ENCODE measurements around the gene SENP8.
"Not testable (repeated sequence)": the region's sequence is repeated elsewhere in the genome, so short reads cannot be mapped to it uniquely, and the experiment has no call there.

Gene SENP8

DNA sequence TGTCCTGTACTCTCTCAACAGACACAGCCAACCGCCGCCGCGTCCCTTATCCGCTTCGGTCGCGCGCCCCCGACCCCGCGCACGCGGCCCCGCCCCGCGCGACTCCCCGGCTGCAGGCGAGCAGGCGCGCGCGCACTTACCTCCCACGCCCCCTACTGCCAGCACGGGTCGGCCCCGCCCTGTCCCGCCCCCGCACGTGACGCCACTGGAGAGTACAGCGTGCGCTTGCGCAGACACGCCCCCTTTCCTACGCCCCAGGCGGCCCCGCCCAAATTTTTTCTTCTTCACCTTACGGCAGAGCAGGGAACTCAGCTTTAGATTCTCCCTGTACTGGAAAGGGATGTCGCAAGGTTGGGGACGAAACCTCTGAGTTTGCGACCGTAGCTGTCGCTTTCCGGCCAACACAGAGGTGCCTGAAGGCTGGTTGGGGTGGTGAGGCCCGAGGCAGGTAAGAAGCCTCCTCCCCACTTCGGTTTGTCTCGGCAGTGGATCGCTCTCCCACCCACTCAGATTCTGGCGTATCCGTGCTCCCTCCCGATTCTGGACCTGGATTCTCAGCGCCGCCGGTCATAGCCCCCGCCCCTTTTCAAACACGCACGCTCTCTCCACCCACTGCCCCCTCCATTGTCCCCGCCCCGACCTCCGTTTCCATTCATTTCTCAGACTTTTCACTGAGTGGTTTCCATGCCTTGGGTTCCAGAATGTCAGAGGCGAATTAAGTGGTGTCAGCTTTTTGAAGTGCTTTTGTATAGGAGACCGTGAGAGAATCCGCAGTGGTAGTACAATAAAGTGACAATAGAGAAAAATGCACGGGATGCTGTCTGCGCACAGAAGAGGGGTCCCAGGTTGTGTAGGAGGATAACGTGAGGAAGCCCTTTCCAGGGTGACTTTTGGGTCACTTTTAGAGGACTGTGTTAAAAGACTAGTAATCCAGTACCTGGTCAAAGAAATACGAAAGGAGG lies at the start of gene SENP8, which contains the start of gene MYO9A:
Gene SENP8 (plus strand): TSS at position 387 of the 962 bp plus-strand sequence. CDS start 21,221 bp downstream, outside the sequence.
Gene MYO9A (minus strand): TSS at position 134 of the 962 bp plus-strand sequence. CDS start 71,587 bp downstream, outside the sequence.
- DNase-seq: peak; percentile 100

DNA sequence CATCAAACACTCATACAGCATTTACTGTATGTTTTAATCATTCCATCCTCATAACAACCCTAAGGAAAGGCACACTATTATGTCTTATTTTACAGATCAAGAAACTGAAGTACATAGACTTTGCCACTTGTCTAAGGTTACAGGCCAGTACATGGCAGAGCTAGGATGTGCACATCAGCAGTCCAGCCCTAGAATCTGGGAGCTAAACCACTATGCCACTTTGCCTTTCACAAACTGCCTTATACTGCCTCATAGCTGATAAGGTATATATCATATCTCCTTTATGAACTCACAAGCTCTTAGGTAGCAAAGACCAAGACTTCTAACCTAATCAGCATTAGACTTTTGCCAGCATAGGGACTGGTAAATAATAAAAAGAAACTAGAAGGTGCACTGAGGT lies 49.3 kb upstream of the SENP8 start:
- no peak for DNase-seq

DNA sequence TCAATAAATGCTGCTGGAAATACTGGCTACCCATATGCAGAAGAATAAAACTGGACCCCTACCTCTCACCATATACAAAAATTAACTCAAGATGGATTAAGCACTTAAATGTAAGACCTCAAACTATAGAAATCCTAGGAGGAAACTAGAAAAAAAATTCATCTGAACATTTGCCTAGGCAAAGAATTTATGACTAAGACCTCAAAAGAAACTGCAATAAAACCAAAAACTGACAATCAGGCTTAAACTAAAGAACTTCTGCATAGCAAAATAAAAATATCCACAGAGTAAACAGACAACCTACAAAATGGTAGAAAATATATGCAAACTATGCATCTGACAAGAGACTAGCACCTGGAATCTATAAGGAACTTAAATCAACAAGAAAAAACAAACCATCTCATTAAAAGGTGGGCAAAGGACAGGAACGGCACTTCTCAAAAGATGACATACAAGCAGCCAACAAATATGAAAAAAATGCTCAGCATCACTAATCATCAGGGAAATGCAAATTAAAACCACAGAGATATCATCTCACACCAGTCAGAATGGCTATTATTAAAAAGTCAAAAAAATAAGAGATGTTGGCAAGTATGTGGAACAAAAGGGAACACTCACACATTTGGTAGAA lies 47.3 kb upstream of the SENP8 start:
- DNase-seq: no peak

DNA sequence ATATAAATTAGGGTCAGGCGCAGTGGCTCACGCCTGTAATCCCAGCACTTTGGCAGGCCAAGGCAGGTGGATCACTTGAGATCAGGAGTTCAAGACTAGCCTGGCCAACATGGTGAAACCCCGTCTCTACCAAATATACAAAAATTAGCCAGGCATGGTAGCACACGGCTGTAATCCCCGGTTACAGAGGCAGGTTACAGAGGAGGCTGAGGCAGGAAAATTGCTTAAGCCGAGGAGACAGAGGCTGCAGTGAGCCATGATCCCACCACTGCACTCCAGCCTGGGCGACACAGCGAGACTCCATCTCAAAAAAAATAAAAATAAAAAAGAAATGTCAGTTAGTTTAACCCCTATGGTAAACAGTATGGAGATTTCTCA lies 46.8 kb upstream of the SENP8 start:
- not testable (repeated sequence) for DNase-seq

DNA sequence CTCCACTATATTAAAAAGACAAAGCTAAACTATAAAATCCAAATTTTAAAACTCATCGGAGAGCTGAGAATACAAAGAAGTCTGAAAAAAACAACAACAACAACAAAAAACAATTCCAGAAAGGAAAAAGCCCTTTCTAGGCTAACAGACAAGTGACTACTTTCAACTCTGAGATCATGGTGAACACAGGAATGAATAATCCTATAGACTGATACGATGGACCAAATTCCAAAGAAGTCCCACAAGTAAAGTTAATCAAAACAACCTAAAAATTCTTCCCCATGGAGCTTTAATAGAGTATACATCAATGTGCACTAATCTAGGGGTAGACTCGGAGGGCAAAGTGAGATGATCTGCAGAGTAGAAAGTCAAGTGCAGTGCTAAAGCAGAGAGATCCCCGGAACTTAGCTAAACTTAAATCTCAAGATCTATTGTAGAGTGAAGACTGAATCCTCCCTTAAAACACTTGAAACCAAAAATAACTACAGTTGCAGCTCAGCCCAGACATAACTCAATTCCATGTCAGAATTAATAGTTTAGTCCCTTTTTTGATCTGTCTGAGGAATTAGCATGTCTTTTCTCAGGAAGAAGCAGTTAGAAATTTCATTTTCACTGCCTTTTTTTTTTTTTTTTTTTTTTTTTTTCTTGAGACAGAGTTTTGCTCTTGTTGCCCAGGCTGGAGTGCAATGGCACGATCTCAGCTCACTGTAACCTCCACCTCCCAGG lies 43.7 kb upstream of the SENP8 start:
- no peak for DNase-seq

DNA sequence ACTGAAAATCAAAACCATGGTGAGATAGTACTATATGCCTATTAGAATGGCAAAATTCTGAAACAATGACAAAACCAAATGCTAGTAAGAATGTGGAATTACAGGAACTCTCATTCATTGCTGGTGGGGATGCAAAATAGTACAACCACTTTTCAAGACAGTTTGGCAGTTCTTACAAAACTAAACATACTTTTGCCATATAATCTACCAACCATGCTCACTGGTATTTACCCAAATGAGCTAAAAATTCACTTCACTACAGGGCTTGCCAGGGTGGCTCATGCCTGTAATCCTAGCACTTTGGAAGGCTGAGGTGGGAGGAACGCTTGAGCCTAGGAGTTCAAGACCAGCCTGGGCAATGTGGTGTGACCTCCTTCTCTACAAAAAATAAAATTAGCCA lies 40.3 kb upstream of the SENP8 start:
- no peak for DNase-seq

DNA sequence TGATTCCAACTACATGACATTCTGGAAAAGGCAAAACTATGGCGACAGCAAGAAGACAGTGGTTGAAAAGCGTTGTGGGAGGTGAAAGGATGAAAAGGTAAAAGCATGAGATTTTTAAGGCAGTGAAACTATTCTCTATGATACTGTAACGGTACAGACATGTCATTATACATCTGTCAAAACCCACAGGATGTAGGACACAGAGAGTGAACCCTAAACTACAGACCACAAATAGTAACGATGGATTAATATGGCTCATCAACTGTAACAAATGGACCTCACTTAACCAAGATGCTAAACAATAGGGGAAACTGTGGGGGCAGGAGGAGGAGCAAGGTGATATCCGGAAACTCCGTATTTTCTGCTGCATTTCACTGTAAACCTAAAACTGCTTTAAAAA lies 39.3 kb upstream of the SENP8 start:
- no peak for DNase-seq

DNA sequence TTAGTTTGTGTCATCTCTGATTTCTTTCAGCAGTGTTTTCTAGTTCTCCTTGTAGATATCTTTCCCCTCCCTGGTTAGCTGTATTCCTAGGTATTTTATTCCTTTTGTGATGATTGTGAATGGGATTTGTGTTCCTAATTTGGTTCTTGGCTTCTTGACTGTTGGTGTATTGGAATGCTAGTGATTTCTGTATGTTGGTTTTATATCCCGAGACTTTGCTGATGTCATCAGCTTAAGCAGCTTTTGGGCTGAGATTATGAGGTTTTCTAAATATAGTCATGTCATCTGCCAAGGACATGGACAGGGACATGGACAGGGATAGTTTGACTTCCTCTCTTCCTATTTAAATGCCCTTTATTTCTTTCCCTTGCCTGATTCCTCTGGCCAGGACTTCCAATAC lies 36.0 kb upstream of the SENP8 start:
- DNase-seq: no peak

DNA sequence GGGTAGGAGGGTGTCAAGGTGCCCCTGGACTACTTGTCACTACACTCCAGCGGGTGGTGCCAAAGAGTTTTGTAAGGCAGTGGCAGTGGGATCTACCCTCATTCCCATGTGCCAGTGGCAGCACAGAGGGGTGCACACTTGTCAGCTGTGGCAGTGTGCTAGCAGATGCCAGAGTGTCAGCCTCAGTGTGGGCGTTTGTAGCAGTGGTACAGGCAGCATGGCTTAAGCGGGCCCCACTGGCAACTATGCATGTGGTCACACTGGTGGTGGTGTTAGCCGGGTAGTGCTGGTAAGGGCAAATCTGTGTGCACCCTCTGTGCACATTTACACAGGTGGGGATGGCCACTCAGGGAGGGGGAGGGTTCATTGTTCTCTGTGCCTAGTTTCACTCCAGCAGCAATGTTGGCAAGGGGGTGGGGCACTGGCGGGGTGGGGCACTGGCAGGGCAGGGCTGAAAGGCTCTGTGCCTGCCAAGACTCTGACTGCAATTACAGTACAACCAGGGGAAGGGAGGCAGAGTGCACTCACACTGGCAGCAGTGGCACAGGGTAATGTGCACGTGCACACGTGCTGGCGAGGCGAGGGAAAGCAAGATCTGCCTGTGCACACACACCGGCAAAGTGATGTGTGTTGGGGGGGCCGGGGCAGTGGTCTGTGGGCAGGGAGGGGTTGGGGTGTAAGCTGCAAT lies 32.0 kb upstream of the SENP8 start:
- DNase-seq: no peak

DNA sequence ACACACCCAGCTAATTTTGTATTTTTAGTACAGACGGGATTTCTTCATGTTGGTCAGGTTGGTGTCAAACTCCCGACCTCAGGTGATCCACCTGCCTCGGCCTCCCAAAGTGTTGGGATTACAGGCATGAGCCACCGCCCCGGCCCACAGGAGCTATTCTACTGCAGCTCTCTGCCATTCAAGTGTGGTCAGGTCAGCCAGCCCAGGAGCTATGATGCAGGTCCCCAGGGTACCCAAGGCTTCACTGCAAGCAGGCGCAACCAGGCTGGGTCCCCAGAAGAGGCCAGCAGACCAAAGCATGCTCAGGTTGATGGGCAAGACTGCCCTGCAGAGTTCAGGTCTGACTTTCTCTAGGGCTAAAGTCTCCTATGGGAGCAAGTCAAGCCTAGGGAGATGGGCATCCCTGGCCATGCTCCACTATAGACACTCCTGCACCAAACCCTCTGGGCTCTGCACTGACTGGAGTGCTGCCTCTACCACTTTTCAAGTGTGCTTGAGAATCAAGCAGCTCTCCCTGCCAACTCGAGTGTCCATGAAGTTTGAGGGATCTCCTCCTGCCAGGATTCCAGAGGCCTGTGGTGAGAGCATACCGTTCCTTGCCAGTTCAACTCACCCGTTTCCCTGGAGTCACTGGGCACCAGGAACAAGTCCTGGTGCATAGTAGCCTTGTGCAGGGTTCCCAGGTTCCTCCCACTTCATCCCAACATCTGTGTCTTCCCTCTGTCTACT lies 31.1 kb upstream of the SENP8 start:
- DNase-seq: no peak

DNA sequence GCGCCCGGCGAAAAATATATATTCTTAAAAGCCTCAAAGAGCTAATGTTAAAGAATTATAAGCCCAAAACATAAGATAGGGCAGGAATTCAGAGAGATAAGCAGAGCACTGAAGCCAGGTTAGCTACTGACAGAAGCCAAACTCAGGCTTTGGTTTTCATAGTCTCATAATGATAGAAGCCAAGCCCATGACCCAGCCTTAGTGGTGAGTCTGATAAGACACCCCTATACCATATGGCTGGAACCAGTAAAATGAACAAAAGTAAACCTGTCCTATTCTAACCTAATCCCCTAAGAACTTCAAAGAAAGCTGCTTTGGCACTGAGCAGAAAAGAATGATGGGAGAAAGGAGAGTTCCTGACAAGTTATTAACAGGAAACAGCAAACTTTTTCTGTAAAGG lies 26.2 kb upstream of the SENP8 start:
- DNase-seq: no peak

DNA sequence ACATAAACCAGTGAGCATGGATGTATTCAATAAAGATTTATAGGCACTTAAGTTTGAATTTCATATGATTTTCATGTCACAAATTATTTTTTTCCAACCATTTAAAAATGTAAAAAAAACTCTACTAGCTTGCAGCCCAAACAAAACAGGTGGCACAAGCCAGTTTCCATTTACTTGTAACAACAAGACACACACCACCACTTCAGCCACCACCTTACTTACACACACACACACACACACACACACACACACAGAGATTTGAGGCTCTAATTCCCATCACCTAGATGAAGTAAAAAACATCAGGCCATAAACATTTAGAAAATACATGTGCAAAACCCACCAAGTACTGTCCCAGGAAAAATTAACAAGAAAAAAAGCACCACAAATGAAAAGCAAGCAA lies 25.5 kb upstream of the SENP8 start:
- DNase-seq: no peak

DNA sequence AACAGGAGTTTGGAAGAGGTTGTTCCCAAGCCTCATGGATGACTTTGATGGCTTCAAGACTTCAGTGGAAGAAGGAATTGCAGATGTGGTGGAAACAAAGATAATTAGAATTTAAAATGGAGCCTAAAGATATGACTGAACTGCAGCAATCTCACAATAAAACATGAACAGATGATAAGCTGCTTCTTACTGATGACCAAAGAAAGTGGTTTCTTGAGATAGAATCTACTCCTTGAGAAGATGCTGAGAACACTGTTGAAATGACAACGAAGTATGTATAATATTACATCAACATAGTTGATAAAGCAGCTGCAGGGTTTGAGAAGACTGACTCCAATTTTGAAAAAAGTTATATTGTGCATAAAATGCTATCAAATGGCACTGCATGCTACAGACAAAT lies 21.4 kb upstream of the SENP8 start:
- no peak for DNase-seq

DNA sequence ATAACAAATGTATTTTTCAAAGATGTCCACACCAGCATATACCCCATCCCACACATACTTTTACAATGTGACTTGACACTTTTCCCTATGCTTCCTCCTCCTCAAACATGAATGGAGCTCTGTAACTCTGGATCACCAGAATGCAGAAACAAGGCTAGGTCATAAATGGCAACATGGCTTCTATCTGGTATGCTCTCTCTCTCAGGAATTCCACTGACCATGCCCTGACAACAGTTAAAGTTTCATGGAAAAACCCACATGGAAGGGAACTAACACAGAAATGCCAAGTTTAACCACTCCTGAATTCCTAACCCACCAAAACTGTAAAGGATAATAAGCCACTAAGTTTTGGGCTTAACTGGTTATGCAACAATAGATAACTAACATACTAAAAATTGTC lies 20.2 kb upstream of the SENP8 start:
- no peak for DNase-seq

DNA sequence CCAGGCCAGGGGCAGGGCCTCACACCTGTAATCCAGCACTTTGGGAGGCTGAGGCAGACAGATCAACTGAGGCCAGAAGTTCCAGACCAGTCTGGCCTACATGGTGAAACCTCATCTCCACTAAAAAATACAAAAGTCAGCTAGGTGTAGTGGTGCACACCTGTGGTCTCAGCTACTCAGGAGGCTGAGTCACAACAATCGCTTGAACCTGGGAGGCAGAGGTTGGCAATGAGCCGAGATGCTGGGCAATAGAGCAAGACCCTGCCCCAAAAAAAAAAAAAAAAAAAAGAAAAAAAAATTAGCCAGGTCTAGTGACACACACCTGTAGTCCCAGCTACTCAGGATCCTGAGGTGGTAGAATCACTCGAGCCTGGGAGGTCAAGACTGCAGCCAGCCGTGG lies 19.0 kb upstream of the SENP8 start:
- no peak for DNase-seq

DNA sequence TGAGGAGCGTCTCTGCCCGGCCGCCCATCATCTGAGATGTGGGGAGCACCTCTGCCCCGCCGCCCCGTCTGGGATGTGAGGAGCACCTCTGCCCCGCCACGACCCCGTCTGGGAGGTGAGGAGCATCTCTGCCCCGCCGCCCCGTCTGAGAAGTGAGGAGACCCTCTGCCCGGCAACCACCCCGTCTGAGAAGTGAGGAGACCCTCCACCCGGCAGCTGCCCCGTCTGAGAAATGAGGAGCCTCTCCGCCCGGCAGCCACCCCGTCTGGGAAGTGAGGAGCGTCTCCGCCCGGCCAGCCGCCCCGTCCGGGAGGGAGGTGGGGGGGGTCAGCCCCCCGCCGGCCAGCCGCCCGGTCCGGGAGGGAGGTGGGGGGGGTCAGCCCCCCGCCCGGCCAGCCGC lies 17.7 kb upstream of the SENP8 start:
- DNase-seq: not testable (repeated sequence)

DNA sequence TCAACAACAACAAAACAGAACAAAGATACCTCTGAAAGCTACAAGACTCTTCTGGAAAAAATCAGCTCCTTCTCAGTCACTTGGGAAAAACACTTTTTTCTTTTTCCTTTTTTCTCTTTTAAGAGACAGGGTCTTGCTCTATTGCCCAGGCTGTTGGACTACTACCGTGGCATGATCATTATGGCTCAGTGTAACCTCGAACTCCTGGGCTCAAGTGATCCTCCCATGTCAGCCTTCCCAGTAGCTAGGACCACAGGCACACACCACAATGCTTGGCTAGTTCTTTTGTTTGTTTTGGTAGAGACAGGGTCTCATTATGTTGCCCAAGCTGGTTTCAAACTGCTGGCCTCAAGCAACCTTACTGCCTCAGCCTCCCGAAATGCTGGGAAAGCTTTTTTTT lies 13.1 kb upstream of the SENP8 start:
- DNase-seq: no peak

DNA sequence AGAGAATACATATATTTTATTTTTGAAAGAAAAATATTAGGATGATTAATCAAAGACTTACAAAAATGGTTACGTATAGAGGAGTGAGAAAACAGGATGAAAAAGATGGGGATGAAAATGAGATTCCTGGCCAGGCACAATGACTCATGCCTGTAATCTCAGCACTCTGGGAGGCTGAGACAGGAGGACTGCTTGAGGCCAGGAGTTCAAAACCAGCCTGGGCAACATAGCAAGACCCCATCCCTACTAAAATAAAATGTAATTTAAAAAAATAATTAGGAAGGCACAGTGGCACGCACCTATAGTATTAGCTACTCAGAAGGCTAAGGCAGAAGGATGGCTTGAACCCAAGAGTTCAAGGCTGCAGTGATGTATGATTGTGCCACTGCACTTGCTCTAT lies 12.1 kb upstream of the SENP8 start:
- DNase-seq: no peak

DNA sequence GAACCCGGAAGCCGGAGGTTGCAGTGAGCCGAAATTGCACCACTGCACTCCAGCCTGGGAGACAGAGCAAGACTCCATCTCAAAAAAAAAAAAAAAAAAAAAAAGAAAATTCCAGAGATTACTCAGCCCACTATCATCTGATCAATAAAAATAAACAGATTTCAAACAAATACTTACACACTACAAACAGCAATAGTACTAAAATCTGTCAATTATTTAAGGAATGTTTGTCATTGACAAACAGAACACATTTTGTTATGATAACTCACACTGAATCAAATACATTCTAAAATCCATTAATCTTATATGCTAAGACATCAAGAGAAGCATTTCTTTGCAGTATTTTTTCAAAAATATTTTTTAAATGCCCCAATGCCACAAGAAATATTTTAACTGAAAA lies 7.8 kb upstream of the SENP8 start:
- no peak for DNase-seq

DNA sequence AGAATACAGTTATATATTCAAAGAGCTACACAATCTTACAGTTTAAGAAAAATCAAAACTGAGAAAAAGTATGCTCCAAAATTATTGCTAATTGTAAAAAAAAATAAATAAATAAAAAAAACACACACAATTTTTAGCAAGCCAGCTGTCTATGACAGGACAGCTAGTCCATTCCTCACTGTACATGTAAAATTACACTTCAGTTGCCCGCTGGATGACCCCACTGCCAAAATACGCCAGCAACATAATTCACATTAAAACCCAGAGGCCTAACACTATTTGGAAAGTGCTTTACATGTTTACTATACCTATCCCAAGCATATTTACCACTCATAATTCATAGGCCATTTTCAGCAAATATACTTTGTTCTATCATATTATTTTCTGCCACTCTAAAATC lies 6.1 kb upstream of the SENP8 start:
- no peak for DNase-seq

DNA sequence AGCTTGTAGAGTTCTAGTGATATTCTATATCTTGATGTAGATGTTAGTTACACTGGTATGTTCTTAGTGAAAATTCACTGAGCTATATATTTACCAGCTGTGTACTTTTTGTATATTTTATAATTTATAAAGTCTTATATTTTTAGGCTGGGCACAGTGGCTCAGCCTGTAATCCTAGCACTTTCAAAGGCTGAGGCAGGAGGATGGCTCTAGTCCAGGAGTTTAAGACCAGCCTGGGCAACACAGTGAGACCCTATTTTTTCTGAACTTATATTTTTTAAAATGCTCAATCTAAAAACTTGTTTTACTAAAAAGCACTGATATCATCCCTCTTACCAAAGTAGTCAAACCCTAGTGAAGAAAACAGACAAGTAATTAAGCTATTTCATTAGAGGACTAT lies 5.4 kb upstream of the SENP8 start:
- no peak for DNase-seq

DNA sequence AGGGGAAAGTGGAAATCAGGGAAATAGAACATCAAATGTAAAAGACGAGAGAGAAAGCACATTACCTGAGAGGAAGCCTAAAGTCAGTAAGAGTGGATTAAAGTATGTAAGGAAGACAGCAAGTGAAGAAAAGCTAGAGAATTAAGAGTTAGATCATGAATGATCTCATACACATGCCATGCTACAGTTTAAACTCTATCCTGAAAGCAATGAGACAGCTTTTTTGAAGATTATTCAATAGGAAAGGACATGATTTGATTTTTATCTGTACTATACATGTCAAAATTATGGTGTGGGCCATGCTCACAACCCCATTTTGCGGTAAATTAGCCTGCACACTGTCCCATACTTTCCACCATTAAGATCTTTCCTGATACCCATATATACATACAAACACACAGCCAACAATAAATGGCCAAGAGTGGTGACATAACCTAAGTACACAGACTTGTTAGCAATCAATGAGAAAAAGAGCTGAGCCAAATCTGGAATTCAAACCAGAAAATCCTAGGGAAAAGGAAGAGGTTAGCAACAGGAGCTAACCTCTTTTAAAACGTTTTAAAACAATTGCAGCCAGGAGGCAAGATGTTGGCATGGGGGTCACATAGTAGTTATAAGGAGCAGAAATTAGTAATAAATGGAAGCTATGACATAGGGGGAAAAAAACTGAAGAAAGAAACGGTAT lies 4.7 kb upstream of the SENP8 start:
- no peak for DNase-seq
